ENCODE results near the gene FKBP3. TPM values are rescaled to one million over a fixed set of nuclear protein-coding genes. Genes with fewer than 3 reads are reported as not detected.
A peak's percentile ranks its signal among the peaks of the same experiment; 100 is the strongest.
"Not testable (repeated sequence)": the region's sequence is repeated elsewhere in the genome, so short reads cannot be mapped to it uniquely, and the experiment has no call there.

FKBP3 gene
- total RNA-seq, 1 donor from 2014 or later = 32.3 TPM

DNA sequence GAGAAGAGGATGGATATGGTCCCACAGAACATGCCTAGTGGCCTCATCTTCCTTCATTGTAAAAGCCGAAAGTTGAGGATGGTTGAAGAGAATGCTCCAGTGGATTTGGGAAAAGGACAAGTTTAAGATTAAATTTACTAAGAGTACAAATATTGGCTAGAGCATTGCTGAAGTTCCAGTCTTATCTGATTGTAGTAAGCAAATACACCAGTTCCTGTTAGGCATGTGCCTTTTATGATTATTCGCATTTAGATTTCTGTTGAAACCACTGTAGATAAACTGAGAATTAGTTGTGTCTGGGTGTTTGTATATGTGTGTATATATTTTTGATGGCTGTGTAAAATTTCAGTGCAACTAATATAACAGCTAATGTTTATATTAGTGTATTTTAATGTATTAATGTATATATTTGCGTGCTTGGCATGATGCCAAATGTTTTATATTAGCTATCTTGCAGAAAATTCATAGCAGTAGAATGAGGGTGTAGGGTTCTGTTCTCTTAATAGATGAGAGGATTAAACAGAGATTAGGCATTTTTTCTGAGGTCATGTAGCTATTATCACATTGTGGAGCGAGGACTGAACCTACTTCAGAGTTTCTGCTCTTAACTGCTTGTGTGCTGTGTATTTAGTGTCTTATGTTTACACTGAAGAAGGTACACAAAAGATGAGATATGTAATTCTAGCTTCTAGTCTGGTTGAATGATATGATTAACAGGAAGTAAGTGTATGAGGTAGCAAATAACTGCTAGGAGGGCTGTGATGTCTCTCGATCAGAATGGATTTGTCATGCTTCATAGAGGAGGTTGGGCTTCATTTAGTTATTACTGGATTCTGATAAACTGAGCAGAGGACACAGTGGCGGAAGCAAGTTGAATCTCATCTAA lies 21.1 kb downstream of the FKBP3 start:
- peak; percentile 34 for DNase-seq

DNA sequence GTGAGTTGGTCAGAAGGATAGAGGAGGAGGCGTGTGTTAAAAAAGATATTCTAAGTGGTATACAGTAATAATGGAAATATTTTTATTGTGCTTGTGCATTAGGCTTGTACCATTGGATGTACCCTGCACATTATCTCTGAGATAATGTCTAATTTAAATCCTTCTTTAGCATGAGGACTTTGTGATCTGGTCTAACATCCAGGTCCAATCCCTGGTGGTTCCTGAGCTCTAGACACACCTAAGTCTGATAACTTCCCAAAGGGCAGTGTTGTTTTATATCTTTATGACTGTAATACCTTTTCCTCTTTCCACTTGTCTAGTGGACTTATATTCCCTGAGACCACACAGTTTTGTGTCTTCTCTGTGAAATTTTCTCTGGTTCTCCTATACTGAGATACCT lies 29.7 kb downstream of the FKBP3 start:
- DNase-seq = no peak

DNA sequence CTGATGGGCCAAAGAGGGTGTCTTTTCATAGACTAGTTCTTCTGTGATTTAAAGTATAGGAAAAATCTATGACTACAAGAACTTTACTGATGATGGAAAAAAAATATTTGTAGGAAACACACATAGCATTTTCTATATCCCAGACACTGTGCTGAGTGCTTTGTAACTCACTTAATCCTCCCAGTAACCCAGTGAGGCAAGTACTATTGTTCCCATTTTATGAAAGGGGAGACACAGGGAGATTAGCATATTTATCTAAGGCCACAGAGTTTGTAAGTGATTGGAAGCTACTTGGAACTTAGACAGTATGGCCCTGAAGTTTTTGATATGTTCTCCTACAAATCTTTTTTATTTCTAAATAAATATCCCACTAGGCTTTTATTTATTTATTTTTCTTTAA lies 30.5 kb downstream of the FKBP3 start:
- DNase-seq = no peak

DNA sequence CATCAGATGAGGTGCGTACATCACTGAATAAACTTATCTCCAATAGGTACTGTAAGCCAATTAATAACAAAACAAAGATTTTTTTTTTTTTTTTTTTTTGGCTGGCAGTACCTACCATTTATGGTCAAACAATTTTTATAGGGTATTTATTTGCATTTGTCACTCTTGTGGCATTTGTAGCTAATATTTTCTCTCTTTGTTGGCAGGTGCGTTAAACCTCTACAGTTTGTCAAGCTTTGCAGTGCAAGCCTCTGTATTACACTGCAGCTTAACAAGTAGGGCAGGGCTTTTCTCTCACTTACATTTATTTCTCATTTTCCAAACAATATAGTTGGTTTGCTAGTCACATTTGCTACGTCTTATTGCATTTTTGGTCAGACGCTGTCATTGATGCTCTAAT lies 38.1 kb downstream of the FKBP3 start:
- DNase-seq = no peak

DNA sequence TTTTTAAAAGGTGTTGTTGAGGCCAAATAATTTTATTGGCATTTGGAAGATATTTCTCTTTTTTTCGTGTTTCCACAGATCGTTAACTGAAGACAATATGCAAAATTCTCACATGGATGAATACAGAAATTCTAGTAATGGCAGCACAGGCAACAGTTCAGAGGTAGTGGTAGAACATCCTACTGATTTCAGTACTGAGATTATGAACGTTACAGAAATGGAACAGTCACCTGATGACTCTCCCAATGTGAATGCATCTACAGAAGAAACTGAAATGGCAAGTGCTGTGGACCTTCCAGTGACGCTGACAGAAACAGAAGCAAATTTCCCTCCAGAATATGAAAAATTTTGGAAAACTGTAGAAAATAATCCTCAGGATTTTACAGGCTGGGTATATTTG lies 39.1 kb downstream of the FKBP3 start:
- DNase-seq = no peak

DNA sequence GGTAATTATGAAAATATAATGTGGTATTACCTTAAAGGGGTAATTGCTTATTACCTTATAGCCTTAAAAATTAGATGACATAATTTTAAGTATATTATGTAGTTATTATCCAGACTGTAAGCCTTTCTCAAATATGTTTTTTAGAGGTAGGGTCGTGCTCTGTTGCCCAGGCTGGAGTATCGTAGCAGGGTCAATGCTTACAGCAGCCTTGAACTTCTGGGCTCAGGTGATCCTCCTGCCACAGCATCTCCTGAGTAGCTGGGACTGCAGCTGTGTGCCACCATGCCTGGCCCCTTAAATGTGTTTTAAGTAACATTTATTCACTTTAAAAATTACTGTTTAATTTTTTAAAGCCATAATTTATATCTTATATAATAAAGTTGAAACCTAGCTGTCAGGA lies 40.0 kb downstream of the FKBP3 start:
- DNase-seq = no peak

DNA sequence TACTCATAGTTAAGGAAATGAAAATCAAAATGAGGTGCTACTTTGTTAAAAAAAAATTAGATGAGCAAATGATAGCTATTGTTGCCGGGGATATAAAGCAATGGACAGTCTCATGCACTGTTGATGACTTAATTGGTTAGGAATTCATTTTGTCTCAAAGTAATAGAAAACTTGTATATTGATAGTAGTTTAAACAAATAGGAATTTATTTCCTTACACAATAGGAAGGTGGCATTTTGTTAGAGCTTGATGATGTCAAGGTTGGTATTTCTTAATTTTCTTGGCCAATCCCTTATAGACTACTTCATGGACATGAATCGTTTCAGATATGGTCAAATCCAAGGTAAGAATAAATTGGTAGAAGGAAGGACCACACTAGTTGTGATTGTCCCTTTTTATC lies 42.6 kb downstream of the FKBP3 start:
- DNase-seq = peak; percentile 29

DNA sequence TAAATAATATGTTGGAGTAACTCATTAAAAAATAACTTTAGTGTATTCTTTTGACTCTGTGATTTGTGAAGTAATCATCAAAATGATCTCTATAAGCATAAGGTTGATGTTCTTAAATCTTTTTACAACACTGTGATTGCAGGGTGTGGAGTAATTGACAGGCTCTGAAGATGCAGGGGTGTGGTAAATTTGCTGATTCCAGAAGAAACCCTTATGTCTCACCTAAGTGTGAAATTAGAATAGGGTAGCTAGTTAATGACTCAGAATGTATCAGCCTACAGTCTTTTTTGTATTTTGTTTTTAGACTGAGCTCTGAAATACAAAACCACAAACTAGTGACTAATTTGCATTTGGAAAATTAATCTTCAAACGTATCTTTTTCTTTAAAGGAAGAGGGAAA lies 44.5 kb downstream of the FKBP3 start:
- DNase-seq = no peak

DNA sequence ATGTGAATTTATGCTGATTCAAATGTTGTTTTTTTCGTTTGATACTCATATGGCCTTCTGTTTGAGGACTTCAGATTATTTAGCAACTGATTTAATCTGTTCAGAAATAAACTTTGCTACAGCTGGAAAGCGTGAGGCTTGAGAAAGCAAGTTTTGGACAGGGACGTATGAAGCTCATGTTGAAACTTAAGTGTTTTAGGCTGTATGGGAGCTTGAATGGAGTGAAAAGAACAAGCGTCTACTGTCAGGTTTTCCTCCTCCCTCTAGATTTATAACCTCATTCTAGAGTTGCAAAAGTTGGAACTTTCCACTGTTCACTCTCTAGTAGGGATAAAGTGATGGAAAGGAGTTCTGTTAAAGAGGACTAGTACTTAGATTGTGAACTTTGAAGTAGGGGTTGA lies 49.3 kb downstream of the FKBP3 start:
- DNase-seq = peak; percentile 28

DNA sequence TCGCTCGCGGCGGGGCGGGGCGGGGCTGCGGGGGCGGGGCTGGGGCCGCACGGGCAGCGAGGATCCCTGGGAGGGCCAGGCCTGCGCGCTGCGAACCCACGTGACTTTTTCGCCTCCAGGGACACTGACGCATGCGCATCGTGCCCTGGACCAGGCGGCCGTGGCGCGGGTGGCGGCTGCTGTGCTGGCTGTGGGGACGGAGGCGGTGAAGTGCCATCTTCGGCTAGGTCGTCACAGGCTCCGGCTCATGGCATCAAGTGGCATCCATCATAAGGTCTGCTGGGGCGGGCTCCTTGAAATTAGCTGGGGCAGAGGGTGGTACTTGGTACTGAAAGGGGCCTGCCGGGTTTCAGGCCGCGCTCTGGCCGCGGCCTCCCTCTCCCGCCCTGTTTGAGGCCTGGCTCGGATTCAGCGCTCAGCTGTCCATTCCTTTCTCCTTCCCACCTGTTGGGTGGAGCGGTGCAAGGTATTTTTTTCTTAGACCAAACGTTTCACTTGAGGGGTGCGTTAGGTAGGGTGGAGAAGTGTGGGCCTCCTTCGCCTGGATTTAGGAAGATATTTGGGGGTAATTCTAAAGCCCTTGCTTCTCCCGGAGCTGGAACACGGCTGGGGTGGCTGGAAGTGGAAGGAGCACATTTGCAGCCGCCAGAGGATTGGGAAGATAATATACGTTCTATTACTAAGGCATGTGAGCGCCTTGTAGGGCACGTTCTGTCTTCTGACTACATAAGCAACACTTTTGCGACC lies 50.1 kb downstream of the FKBP3 start, which contains the start of gene PRPF39:
Gene PRPF39 (plus strand): TSS at position 141 of the 747 bp plus-strand sequence. CDS start 11,124 bp downstream, outside the sequence.
- DNase-seq = peak; percentile 96

DNA sequence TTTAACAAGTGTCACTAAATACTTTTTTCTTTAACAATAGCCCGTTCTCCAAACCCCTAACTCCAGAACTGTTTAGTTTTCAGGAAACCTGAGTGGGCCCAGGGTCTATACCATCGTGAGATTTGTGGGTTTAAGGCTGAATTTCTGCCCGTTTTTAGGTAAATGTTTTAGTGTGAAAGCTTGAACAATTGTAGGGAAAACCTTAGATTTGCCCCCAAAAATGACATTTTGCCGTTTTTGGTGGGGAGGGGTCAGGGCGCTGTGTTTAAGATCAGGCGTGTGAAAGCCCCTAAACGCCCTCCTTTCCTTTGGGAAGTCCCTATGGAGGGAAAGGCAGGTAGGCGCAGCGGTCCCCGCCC lies 50.7 kb downstream of the FKBP3 start:
- no peak for DNase-seq

DNA sequence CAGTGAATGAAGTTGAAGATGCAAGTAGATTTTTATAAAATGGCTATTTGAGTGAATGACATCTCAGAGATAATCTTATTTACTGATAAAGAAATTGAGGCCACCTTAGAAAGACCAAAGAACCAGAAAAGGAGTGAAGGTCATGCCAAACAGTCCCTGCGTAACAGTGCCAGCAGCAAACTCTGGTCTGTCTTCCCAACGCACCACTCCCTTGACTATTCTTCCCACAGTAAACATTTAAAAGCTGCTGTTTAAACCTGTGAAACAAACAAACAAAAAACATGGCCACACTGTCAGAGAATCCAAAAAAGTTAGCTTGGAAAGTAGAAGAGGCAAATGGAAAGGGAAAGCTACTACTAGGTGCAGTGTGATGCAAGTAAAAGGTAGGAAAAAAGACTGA lies 51.9 kb downstream of the FKBP3 start:
- no peak for DNase-seq

DNA sequence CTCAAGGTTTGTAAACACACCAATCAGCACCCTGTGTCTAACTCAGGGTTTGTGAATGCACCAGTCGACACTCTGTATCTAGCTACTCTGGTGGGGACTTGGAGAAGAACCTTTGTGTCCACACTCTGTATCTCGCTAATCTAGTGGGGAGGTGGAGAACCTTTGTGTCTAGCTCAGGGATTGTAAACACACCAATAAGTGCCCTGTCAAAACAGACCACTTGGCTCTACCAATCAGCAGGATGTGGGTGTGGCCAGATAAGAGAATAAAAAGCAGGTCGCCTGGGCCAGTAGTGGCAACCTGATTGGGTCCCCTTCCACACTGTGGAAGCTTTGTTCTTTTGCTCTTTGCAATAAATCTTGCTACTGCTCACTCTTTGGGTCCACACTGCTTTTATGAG lies 53.2 kb downstream of the FKBP3 start:
- DNase-seq = not testable (repeated sequence)

DNA sequence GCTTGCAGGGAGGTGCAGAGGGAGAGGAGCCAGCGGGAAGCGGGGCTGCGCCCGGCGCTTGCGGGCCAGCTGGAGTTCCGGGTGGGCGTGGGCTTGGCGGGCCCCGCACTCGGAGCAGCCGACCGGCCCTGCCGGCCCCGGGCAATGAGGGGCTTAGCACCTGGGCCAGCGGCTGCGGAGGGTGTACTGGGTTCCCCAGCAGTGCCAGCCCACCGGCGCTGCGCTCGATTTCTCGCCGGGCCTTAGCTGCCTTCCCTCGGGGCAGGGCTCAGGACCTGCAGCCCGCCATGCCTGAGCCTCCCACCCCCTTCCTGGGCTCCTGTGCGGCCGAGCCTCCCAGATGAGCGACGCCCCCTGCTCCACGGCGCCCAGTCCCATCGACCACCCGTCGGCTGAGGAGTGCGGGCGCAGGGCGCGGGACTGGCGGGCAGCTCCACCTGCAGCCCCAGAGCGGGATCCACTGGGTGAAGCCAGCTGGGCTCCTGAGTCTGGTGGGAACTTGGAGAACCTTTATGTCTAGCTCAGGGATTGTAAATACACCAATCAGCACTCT lies 53.8 kb downstream of the FKBP3 start:
- DNase-seq = not testable (repeated sequence)

DNA sequence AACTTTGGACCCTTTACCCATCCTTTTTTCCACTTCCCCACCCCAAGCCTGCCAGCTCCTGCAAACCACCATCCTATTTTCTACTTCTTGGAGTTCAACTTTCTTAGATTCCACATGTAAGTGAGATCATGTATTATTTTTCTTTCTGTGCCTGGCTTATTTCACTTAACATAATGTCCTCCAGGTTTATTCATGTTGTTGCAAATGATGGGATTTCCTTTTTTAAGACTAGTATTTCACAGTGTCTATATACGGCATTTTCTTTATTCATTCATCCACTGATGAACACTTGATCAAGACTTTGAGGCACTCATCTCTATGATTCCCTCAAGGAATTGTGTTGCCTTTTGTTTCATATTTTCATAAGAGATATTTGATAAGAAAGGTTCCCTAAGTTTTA lies 56.0 kb downstream of the FKBP3 start:
- no peak for DNase-seq

DNA sequence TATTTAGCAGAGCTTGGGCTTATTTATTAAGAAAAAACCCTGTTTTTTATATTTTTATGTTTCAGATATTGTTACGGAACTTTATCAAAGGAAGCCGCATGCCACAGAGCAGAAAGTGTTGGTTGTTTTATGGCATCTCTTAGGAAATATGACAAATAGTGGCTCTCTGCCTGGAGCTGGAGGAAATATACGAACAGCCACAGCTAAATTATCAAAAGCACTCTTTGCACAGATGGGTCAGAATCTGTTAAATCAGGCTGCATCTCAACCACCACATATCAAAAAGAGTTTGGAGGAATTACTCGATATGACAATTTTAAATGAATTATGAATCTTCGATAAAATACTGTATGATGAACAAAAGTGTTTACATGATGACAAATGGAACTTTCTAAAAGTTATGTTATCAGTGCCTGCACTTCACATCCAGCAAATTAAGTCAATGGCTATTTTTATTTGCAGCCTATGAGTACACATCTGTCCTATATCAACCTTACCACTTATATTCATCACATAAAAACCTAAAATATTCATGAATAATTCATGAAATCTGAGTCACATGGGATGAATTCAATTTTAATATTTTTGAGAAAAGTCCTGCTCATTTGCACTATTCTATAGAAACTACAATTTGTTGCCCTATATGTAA lies 60.9 kb downstream of the FKBP3 start:
- DNase-seq = no peak

DNA sequence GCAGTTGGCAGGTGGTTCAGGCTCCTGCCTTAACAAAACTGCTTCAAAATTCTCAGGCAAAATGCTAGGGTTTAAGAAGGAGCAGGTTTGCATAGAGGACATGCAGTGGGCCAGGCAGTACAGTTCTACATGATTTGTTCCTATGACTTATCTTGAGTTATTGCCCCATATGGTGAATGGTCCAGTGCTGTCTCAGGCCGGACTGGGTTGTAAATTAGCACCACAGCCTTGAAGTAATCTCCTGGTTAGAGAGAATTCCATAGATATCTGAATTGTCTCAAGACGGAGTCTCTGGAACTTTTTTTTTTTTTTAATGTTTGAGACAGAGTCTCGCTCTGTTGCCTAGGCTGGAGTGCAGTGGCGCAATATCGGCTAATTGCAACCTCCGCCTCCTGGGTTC lies 62.2 kb downstream of the FKBP3 start:
- DNase-seq = no peak

DNA sequence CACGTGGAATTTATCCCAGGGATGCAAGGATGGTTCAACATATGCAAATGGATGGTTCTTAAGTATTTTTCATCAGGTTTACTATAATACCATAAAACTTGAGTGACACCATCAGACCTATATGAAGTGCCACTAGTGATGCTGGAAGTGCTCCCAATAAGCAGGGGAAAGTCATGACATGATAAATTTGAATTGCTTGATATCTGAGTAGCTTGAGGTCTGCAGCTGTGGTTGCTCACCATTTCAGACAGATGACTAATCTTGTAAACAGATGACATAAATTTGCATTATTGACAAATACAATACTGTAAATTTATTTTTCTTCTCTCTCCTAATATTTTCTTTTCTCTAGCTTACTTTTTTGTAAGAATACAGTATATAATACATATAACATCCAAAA lies 64.1 kb downstream of the FKBP3 start:
- no peak for DNase-seq

DNA sequence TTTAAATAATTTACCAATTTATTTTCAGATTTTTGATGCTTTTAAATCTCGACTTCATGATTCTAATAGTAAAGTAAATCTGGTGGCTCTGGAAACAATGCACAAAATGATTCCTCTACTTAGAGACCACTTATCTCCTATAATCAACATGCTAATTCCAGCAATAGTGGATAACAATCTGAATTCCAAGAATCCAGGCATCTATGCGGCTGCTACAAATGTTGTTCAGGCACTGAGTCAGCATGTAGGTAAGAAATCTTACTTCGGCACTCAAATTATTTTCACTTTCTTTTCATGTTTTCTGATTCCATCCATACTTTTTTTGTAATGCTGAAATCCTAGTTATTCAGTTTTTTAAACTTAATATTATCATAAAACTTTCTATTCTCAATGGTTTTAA lies 65.9 kb downstream of the FKBP3 start:
- DNase-seq = no peak

DNA sequence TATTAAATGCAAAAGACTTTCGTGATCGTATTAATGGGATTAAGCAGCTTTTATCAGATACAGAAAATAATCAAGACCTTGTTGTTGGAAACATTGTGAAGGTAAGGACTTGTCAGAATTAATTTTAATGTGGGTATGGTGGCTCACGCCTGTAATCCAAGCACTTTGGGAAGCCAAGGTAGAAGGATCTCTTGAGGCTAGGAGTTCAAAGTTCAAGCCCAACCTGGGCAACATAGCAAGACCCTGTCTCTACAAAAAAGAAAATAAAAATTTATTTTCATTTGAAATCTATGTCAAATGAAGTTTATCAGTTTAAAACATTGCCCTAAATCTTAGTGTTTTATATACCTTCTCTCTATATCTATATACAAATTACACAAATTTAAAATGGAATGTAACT lies 67.6 kb downstream of the FKBP3 start:
- DNase-seq = no peak

DNA sequence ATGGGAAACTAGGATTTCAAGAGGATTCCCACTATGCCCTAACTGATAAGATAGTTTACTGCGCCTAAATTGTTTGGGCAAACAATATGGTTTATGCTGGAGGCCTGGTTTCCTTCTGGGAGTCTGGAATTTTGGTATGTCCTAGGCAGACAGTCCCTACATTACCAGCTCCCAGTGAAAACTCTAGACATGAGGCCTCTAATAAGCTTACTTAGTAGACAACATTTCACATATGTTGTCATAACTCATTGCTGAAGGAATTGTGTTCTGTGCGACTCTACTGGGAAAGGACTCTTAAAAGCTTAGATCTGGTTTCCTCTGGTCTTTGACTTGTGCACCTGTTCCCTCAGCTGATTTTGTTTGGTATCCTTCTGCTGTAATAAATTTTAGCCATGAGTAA lies 68.3 kb downstream of the FKBP3 start:
- no peak for DNase-seq

Data from dermis blood vessel endothelial cell (primary cell).